H9 (cell line): ENCODE data around the gene RASA3. TPM values are rescaled to one million over a fixed set of nuclear protein-coding genes. Genes with fewer than 3 reads are reported as not detected.

Experiments used
- DNase-seq: peaks from one replicate; pipeline ENCODE4 v3.0.0-alpha.2; 2017
- H2AFZ ChIP-seq: one replicate; pipeline ENCODE4 v1.6.1; 2013; ENCODE audit warnings: mild to moderate bottlenecking, low read length, control low read depth, moderate library complexity
- H2AK5ac ChIP-seq: 2 replicates; pipeline ENCODE4 v1.6.1; 2013; ENCODE audit warnings: low read length, control low read depth, mixed read lengths; ENCODE audit not compliant: insufficient read length
- H2BK120ac ChIP-seq: one replicate; pipeline ENCODE4 v1.6.1; 2013; ENCODE audit warnings: low read depth, mild to moderate bottlenecking, low read length, control low read depth, inconsistent platforms; ENCODE audit not compliant: poor library complexity, severe bottlenecking
- H2BK12ac ChIP-seq: 2 replicates; pipeline ENCODE4 v1.6.1; 2013; ENCODE audit warnings: low read length, control low read depth, mixed read lengths, low read depth; ENCODE audit not compliant: insufficient read length
- H2BK15ac ChIP-seq: 2 replicates; pipeline ENCODE4 v1.6.1; 2013; ENCODE audit warnings: low read depth, low read length, control low read depth
- H2BK20ac ChIP-seq: one replicate; pipeline ENCODE4 v1.6.1; 2013; ENCODE audit warnings: low read depth, mild to moderate bottlenecking, low read length, control low read depth, inconsistent platforms; ENCODE audit not compliant: poor library complexity, severe bottlenecking
- H2BK5ac ChIP-seq: 2 replicates; pipeline ENCODE4 v1.6.1; 2013; ENCODE audit warnings: low read length, control low read depth, mixed read lengths; ENCODE audit not compliant: insufficient read length
- H3K14ac ChIP-seq: 2 replicates; pipeline ENCODE4 v1.6.1; 2013; ENCODE audit warnings: low read length, control low read depth; ENCODE audit not compliant: insufficient read depth
- H3K18ac ChIP-seq: 2 replicates; pipeline ENCODE4 v1.6.1; 2013; ENCODE audit warnings: low read depth, mild to moderate bottlenecking, mixed read lengths, low read length, control low read depth; ENCODE audit not compliant: insufficient read length
- H3K23ac ChIP-seq: 2 replicates; pipeline ENCODE4 v1.6.1; 2013; ENCODE audit warnings: low read length, control low read depth, mixed read lengths, low read depth; ENCODE audit not compliant: insufficient read length
- H3K23me2 ChIP-seq: 2 replicates; pipeline ENCODE4 v1.6.1; 2013; ENCODE audit warnings: low read depth, mild to moderate bottlenecking, mixed read lengths, low read length, control low read depth; ENCODE audit not compliant: insufficient read length, poor library complexity, severe bottlenecking
- H3K27ac ChIP-seq: 2 replicates; pipeline ENCODE4 v1.5.1; 2013; ENCODE audit warnings: low read length, control low read depth, mixed read lengths, low read depth; ENCODE audit not compliant: insufficient read length
- H3K27me3 ChIP-seq: 2 replicates; pipeline ENCODE4 v1.6.1; 2013; ENCODE audit warnings: low read length, control low read depth, inconsistent platforms; ENCODE audit not compliant: insufficient read depth
- H3K4ac ChIP-seq: 2 replicates; pipeline ENCODE4 v1.6.1; 2013; ENCODE audit warnings: low read depth, mild to moderate bottlenecking, control low read depth, inconsistent platforms, low read length, moderate library complexity
- H3K4me1 ChIP-seq: 2 replicates; pipeline ENCODE4 v1.6.1; 2013; ENCODE audit warnings: low read length, control low read depth, inconsistent platforms; ENCODE audit not compliant: insufficient read depth
- H3K4me2 ChIP-seq: 2 replicates; pipeline ENCODE4 v1.6.1; 2013; ENCODE audit warnings: low read length, control low read depth, mixed read lengths; ENCODE audit not compliant: insufficient read length, insufficient read depth
- H3K56ac ChIP-seq: 2 replicates; pipeline ENCODE4 v1.6.1; 2013; ENCODE audit warnings: low read depth, mild to moderate bottlenecking, mixed read lengths, low read length, control low read depth; ENCODE audit not compliant: insufficient read length
- H3K79me1 ChIP-seq: 2 replicates; pipeline ENCODE4 v1.6.1; 2013; ENCODE audit warnings: low read depth, mild to moderate bottlenecking, moderate library complexity, low read length, control low read depth, inconsistent platforms; ENCODE audit not compliant: insufficient read depth, poor library complexity, severe bottlenecking
- H3K79me2 ChIP-seq: 2 replicates; pipeline ENCODE4 v1.6.1; 2013; ENCODE audit warnings: low read length, control low read depth, inconsistent platforms; ENCODE audit not compliant: insufficient read depth
- H3K9ac ChIP-seq: 2 replicates; pipeline ENCODE4 v1.6.1; 2013; ENCODE audit warnings: low read length, control low read depth, mixed read lengths; ENCODE audit not compliant: insufficient read length; ENCODE audit errors: extremely low read depth
- H3K9me3 ChIP-seq: one replicate; pipeline ENCODE4 v1.6.1; 2013; ENCODE audit warnings: low read depth, low read length, inconsistent platforms; ENCODE audit not compliant: control insufficient read depth
- H3T11ph ChIP-seq: one replicate; pipeline ENCODE4 v1.6.1; 2013; ENCODE audit warnings: mild to moderate bottlenecking, low read length, control low read depth, inconsistent platforms
- H4K20me1 ChIP-seq: one replicate; pipeline ENCODE4 v1.6.1; 2013; ENCODE audit not compliant: control insufficient read depth, insufficient read length, insufficient read depth
- H4K5ac ChIP-seq: 2 replicates; pipeline ENCODE4 v1.6.1; 2013; ENCODE audit warnings: low read depth, mild to moderate bottlenecking, mixed read lengths, low read length, control low read depth; ENCODE audit not compliant: insufficient read length
- H4K8ac ChIP-seq: replicated peaks from 2 replicates; pipeline ENCODE4 v1.6.1; 2013; ENCODE audit warnings: low read length, control low read depth, mixed read lengths, low read depth; ENCODE audit not compliant: insufficient read length
- H4K91ac ChIP-seq: 2 replicates; pipeline ENCODE4 v1.6.1; 2013; ENCODE audit warnings: low read depth, mild to moderate bottlenecking, moderate library complexity, mixed read lengths, low read length, control low read depth; ENCODE audit not compliant: insufficient read length
- H3K27ac Mint-ChIP-seq, 3 experiments: 2 replicates in 2 of 3; 3 replicates in 1 of 3; pipeline ENCODE4 v1.8.0; 2020 to 2021; ENCODE audit warnings: mixed read lengths in 3 of 3, mild to moderate bottlenecking in 1 of 3, moderate library complexity in 1 of 3
- H3K27me3 Mint-ChIP-seq: 2 replicates; pipeline ENCODE4 v1.8.0; 2021; ENCODE audit warnings: low read depth, mild to moderate bottlenecking, moderate library complexity, mixed read lengths
- H3K36me3 Mint-ChIP-seq, 3 experiments: 2 replicates in 2 of 3; 3 replicates in 1 of 3; pipeline ENCODE4 v1.8.0; 2020 to 2021; ENCODE audit warnings: low read depth in 3 of 3, mixed read lengths in 3 of 3; ENCODE audit not compliant: insufficient read depth in 1 of 3
- H3K4me1 Mint-ChIP-seq, 2 experiments: 2 replicates each; pipeline ENCODE4 v1.8.0; 2020; ENCODE audit warnings: mixed read lengths in 2 of 2
- H3K4me3 Mint-ChIP-seq, 2 experiments: 2 replicates in 1 of 2; 3 replicates in 1 of 2; pipeline ENCODE4 v1.8.0; 2020 to 2021; ENCODE audit warnings: mild to moderate bottlenecking in 2 of 2, mixed read lengths in 2 of 2, moderate library complexity in 1 of 2
- H3K9me3 Mint-ChIP-seq, 2 experiments: 2 replicates in 1 of 2; 3 replicates in 1 of 2; pipeline ENCODE4 v1.8.0; 2020; ENCODE audit warnings: mild to moderate bottlenecking in 2 of 2, mixed read lengths in 2 of 2, moderate library complexity in 1 of 2
- WGBS: extraction: QIAGEN DNeasy Blood & Tissue Kit; methylation state at CpG from one replicate; pipeline ENCODE4 v1.1.7; 2013; ENCODE audit warnings: missing lambda C conversion rate, low lambda C conversion rate, mixed read lengths; ENCODE audit not compliant: insufficient read length; ENCODE audit errors: extremely low coverage; 5-methylcytosine and 5-hydroxymethylcytosine counted together
- total RNA-seq: library from RNA; stranded (reverse); gene quantifications from 2 replicates; pipeline ENCODE4 v1.2.1, GENCODE V29; 2021
- TF ChIP-seq, protein P1 (sequence below): fragments of 200-600 bp; sonication (generic); conservative IDR thresholded peaks from 3 replicates; pipeline ENCODE4 v1.8.0; 2021; ENCODE audit warnings: antibody characterized with exemption, mild to moderate bottlenecking

Gene RASA3
- total RNA-seq, 1 experiment from 2014 or later = 12.3 TPM

DNA sequence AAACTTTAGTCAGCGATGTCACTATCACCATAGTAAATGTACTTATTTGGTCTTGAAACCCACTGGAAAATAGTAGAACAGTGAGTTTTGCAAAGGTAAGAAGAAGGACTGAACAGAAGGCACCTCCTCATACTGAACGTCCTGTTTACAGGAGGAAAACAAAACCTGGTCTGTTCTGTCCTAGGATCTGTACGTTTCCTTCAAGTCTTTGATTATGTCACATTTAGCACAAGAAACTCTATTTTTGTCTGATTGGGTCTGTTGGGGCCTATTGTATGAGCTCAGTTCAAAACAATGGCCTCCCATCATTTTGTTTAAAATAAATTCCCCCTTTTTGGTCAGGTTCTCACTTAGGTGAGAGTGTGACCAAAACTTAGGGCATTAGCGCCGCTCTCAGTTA, 35.5 kb upstream of the RASA3 start:
- WGBS = no CpG with 5 or more reads among the region's 5 CpGs
- H3K14ac ChIP-seq = no peak overlapping the region
- no peak overlapping the region for H3K4ac ChIP-seq
- no peaks in the 10 kb centered on the region for H3K9me3 ChIP-seq
- no peak overlapping the region for H2BK20ac ChIP-seq
- H3K79me1 ChIP-seq = no peaks in the 10 kb centered on the region
- H3K27ac ChIP-seq = no peak overlapping the region
- no peak overlapping the region for H2BK12ac ChIP-seq
- no peaks in the 10 kb centered on the region for H3K23me2 ChIP-seq
- H3T11ph ChIP-seq = no peak overlapping the region
- H3K9ac ChIP-seq = no peak overlapping the region
- Mint-ChIP-seq H3K4me3 (no peak overlapping the region), H3K27ac (no peak overlapping the region), H3K36me3 (peaks cover 0 to 1% (median 0%) of the 10 kb centered on the region in 3 experiments; a peak in 1 of 7 replicates), H3K27me3 (peaks cover 13% of the 10 kb centered on the region), H3K4me1 (no peaks in the 10 kb centered on the region; a peak in 1 of 4 replicates), H3K9me3 (peaks cover under 1 to 3% of the 10 kb centered on the region in 2 experiments; a peak in 2 of 5 replicates)
- no peak overlapping the region for H2AK5ac ChIP-seq
- no peaks in the 10 kb centered on the region for H3K27me3 ChIP-seq
- H4K5ac ChIP-seq = no peak overlapping the region
- no peaks in the 10 kb centered on the region for H4K20me1 ChIP-seq
- H3K18ac ChIP-seq = no peak overlapping the region
- no peaks in the 10 kb centered on the region for H3K4me1 ChIP-seq
- DNase-seq = no peak
- H2BK15ac ChIP-seq = no peak overlapping the region
- no peak overlapping the region for H2BK5ac ChIP-seq
- TF ChIP-seq, protein P1, sequence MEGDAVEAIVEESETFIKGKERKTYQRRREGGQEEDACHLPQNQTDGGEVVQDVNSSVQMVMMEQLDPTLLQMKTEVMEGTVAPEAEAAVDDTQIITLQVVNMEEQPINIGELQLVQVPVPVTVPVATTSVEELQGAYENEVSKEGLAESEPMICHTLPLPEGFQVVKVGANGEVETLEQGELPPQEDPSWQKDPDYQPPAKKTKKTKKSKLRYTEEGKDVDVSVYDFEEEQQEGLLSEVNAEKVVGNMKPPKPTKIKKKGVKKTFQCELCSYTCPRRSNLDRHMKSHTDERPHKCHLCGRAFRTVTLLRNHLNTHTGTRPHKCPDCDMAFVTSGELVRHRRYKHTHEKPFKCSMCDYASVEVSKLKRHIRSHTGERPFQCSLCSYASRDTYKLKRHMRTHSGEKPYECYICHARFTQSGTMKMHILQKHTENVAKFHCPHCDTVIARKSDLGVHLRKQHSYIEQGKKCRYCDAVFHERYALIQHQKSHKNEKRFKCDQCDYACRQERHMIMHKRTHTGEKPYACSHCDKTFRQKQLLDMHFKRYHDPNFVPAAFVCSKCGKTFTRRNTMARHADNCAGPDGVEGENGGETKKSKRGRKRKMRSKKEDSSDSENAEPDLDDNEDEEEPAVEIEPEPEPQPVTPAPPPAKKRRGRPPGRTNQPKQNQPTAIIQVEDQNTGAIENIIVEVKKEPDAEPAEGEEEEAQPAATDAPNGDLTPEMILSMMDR = no peak
- no peak overlapping the region for H2BK120ac ChIP-seq
- H3K23ac ChIP-seq = no peak overlapping the region
- no peak overlapping the region for H4K91ac ChIP-seq
- H3K4me2 ChIP-seq = no peak overlapping the region
- no peak overlapping the region for H2AFZ ChIP-seq
- H4K8ac ChIP-seq = no peak overlapping the region
- H3K56ac ChIP-seq = no peak overlapping the region
- H3K79me2 ChIP-seq = no peaks in the 10 kb centered on the region
